HG03196 (cell line): Measurements from ENCODE around the gene UBAP1.
"Not testable (repeated sequence)": the region's sequence is repeated elsewhere in the genome, so short reads cannot be mapped to it uniquely, and the experiment has no call there.

Source experiments
- ATAC-seq: cut with Tn5 transposase; IDR thresholded peaks from one replicate; pipeline ENCODE4 v1.9.1; 2021; ENCODE audit not compliant: unreplicated experiment

UBAP1 gene

DNA sequence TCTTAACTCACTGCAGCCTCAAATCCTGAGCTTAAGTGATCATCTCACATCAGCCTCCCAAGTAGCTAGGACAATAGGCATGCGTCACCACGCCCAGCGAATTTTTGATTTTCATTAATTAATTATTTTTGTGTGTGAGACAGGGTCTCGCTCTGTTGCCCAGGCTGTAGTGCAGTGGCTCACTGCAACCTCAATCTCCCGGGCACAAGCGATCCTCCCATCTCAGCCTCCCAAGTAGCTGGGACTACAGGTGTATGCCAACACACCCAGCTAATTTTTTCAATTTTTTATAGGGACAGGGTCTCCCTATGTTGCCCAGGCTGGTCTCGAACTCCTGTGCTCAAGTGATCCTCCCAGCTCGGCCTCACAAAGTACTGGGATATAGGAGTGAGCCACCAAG, 41.4 kb downstream of the UBAP1 start:
- ATAC-seq, result no peak

DNA sequence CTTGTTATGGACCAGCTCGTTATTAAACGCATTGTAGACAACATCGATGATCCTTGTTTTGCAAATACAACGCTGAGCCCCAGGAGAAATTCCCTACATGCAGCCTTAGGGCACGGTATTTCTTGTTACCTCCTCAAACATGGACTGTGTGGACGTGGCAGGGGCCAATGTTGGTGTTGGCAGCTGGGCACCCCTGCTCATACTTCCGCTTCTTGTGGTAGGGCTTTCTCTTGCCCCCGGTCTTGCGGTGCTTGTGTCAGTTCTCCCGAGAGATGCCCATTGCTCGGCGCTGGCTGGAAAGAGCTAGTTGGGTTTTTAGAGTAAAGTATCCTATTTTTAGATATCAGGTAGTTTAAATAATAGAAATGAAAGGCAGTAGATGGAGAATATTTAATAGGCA, 45.5 kb downstream of the UBAP1 start:
- ATAC-seq, result no peak

DNA sequence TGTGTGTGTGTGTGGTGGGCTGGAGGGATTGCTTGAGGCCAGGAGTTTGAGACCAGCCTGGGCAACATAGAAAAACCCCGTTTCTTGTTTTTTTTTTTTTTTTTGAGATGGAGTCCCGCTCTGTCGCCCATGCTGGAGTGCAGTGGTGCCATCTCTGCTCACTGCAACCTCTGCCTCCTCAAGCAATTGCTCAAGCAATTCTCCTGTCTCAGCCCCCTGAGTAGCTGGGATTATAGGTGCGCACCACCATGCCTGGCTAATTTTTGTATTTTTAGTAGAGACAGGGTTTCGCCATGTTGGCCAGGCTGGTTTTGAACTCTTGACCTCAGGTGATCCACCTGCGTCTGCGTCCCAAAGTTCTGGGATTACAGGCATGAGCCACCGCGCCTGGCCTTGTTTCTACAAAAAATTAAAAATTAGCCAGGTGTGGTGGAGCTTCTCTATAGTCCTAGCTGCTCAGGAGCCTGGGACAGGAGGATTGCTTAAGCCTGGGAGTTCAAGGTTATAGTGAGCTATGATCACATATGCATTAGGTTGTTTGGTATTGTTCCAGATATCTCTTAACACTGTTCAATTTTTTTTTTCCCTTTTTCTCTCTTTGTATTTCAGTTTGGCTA, 47.4 kb downstream of the UBAP1 start:
- ATAC-seq, result not testable (repeated sequence)

DNA sequence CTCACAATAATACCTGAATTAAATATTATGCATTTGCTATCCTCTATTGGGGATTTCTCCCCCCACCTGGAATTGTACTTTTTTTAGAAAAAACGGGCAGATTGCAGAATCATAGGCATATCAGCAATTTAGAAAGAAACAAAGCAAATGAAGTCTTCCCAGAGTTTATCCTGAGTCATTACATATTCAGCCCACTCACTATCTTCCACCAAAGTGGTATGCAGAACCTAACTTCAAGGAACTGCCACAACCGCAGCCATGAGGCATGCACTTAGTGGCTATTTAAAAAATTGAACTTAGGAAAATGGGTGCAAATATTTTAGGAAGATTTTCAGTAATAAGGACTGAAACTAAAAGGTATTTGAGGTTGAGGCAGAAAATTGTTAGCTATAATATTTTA, 48.6 kb downstream of the UBAP1 start:
- no peak for ATAC-seq

DNA sequence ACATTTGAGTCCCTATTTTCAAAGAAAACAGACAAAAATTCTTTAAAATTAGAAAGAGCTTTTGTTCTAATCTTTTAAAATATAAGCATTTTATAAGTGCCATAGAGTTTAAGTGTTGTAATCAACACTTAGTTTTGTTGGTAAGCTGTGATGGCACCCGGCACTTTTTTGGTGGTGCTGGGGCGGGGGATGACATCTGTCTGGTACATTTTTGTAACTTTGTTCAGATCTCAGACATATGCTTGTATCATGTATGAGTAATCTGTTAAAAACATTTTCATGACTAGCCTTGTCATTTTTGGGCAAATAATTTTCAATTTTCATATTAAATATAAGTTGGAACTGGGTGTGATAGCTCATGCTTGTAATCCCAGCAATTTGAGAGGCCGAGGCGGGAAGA, 51.7 kb downstream of the UBAP1 start:
- ATAC-seq, result no peak

DNA sequence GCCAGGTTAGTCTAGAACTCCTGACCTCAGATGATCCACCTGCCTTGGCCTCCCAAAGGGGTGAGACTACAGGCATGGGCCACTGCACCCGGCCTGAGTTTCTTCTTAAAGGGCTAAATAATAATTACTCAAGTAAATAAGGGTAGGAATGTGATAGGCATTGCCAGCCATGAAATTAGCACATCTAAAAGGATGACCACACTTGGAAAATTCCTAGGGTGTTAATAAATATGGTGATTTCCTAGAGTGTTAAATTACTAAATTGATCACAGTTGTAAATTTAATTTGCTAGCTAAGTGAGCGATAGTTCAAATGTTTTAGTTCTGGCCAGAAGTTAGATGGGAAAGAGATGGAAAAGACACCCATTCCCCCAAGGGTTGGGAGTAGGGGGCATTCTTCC, 53.4 kb downstream of the UBAP1 start:
- no peak for ATAC-seq

DNA sequence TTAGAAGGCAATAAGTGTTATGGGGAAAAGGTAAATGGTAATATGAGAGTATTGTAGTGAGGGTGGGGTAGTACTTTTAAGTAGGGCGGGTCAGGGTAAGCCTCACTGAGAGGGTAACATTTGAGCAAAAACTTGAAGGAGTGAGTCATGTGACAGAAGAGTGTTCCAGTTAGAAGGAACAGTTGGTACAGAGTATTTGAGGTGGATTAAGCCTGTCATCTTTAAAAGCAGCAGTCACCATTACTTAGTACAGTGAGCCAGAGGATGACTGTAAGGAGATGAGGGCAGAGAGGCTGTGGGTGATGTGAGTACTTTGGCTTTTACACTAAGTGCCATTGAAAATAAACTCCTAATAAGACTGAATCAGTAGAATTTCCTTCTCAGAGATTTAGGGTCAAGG, 54.8 kb downstream of the UBAP1 start:
- ATAC-seq, result no peak

DNA sequence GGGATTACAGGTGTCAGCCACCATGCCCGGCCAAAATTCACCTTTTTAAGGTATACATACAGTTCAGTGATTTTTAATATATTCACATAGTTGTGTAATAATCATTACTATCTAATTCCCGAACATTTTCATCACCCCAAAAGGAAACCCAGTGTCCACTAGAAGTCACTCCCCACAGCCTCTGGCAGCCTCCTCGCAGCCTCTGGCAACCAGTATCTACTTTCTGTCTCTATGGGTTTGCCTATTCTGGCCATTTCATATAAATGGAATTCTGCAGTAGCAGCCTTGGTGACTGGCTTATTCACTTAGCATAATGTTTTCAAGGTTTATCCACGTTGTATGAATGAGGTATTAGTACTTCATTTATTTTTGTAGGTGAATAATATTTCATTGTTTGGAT, 59.0 kb downstream of the UBAP1 start:
- no peak for ATAC-seq

DNA sequence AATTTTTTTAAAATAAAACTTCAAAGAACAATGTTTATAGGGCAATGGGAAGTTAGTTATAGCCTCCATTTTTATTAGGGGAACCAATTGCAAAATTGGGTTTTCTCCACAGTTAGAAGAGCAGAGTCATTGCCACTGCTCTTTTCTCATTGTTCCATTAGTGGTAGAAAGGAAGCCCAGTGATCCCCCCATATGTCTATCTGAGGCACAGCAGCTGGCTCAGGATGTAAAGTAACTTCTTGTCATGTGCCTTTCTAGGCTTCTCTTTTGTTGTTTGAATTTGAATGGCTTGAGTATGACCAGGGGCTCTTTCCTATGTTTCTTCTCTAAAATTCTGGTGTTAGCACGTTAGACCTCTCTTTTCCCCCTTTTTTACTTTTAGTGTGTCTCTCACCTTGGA, 61.2 kb downstream of the UBAP1 start:
- ATAC-seq, result no peak

DNA sequence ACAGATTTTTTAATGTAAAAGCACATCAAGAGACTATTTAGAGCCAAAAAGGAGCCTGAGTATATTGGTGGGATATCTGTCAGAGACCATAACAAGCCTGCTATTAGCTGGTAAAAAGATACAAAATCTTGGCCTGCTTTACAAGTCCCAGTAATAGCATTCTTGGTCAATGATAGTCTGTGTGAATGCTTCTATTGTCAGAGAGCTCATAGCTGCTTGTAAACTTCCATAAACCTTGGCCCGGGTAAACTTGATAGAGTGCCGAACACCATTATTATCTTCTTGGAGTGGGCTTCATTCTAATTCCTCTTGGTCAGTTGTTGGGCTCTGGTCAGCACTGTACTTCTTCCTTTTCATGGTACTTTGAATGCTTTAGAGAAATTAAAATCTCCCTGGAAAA, 64.0 kb downstream of the UBAP1 start:
- no peak for ATAC-seq

DNA sequence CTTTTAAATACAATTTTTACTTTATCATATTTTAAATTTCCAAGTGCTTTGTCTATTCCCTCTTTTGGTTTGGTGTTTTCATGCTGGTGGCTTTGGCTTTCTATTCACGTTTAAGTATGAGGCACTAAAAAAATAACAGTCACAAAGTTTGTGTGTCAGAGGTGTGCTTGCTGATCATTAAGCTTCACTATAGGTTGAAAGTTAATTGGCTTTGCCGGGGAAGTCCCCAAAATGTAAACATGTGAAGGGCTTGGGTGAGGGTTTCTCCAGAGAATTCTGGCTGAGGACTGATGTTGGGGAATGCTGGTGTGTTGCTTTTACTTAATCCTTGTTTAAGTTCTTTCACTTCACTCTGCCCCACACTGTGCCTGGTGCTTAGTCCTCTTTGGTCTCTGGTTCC, 66.4 kb downstream of the UBAP1 start:
- ATAC-seq, result not testable (repeated sequence)

DNA sequence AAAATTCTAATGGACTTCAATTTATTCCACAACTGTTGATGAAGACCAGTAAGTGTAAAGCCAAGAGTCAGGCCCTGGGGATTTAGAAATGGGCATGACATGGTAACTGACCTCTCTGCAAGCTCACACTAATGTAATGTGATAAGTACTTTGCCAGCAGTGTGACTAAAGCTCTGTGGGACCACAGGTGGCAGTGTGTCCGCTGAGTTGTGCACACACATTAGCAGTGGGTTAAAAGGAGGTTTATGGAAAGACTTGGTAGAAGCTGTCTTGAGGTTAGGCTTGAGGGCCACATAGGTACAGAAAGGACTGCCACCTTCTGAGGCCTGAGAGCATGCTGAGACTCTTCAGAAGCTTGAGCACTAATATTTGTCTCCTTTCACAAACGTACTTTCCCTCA, 67.6 kb downstream of the UBAP1 start:
- no peak for ATAC-seq

DNA sequence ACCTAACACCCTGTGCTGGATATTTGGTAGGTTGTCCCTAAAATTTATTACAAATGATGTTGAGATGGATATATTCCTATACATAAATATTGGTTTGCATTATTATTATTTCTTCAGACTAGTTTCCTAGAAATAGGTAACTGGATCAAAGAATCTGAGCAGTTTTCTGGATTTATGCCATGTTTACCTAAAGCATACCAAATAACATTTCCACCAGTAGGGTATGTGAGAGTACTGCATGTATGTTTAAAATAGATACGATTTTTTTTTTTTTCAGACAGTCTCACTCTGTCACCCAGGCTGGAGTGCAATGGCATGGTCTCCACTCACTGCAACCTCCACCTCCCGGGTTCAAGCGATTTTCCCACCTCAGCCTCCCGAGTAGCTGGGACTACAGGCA, 68.9 kb downstream of the UBAP1 start:
- not testable (repeated sequence) for ATAC-seq

DNA sequence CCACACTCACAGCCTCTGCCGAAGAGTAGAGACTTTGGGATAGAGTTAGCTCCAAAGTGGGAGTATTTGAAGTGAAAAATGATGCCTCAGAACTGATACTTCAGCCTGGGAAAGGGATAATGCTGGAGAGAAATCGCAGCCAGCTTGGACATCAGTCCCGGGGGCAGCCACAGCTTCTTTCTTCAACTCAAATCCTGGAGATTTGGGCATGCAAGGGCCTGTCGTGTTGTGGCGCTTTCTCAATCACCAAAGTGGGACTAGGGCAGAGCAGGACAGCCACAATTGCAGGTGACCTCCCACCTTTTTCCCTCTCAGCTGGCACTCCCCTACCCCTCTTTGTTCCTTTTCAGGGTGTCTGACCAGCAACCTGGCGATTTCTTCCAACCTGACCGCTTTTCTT, 70.4 kb downstream of the UBAP1 start:
- ATAC-seq, result no peak

DNA sequence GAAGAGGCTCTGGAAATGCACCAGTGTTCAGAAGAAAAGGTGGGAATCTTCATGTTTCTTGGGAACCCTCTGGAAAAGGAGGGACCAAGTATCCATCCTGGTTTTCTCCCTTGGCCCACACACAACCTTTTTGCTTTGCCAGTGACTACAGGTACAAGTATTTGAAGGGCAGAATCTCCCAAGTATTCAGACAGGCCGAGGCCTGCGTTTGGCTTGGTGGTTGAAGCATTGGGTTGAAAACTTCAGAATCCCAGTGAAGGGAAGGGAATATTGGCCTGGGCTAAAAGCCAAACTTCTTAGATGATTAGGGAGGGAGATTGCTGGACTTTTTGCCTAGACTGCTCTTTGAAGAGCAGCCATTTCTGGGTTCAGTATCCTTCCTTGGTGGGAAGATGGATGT, 71.9 kb downstream of the UBAP1 start:
- ATAC-seq, result no peak

DNA sequence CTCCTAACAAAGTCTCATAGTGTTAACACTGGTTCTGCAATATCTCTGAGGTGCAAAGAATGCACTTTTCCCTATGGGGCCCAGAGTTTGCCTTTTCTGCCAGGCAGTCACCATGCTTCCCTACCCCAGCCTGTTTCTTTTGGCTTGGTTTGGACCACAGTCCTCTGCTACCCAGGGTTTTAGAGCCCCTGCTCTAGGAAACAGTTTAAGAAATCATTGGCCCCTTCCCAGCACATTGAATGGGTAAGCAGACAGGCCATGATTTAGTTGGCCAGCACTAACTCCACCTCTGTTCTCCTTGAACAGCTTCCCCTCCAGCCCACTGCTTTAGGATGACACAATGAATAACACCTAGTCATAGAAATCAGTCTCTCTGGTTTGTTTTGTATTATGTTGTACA, 73.2 kb downstream of the UBAP1 start:
- no peak for ATAC-seq

DNA sequence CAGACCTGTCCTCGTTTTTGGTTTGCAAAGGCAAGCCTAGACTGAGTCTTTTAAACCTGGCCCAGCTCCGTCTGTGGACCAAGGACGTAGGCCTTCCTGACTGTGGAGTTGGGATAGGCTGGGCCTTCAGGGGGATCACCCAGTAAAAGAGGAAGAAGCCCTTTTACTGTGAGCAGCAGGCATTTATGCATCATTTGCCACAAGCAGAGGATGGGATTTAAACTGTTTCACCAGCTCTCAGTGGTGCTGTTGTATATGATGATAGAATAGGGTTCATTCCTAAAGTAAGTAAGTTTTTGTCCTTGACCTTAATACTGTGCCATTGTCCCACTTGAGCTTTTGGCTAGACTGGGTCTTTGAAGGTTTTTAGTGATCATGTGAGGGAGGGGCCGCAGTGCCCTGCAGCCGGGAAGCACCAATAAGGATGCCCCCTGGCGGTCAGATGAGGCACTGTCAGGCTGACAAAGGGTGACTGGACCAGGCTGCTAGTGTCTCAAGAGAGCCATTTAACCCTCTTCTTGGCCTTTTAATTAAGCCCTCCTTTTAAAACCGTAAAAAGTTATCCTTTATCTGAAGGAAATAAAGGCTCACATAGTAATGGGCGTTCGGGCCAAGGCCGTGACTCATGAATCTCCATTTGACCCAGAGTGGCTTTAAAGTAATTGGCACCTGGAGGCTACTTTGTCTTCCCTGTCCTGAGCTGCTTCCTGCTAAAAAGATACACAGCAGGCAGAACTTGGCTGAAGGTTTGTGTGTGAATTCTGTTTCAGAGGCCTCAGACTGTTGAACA, 74.0 kb downstream of the UBAP1 start:
- ATAC-seq, result no peak

DNA sequence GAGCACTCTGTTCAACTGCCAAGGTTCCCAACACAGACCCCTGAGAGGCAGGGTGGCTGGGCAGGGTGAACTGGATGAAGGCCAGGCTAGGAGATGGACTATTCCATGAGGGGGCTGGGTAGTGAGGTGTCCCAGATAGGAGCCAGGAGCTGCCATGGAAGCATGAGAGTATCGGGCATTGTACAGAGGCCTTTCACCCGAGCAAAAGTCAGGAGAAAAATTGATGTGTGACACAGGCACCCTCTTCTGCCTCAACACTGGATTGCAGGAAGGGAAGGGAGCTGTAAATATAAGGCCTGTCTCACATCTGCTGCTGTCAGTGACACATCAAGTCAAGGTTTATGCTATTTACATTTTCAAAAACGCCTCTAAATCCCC, 74.6 kb downstream of the UBAP1 start:
- ATAC-seq, result no peak

DNA sequence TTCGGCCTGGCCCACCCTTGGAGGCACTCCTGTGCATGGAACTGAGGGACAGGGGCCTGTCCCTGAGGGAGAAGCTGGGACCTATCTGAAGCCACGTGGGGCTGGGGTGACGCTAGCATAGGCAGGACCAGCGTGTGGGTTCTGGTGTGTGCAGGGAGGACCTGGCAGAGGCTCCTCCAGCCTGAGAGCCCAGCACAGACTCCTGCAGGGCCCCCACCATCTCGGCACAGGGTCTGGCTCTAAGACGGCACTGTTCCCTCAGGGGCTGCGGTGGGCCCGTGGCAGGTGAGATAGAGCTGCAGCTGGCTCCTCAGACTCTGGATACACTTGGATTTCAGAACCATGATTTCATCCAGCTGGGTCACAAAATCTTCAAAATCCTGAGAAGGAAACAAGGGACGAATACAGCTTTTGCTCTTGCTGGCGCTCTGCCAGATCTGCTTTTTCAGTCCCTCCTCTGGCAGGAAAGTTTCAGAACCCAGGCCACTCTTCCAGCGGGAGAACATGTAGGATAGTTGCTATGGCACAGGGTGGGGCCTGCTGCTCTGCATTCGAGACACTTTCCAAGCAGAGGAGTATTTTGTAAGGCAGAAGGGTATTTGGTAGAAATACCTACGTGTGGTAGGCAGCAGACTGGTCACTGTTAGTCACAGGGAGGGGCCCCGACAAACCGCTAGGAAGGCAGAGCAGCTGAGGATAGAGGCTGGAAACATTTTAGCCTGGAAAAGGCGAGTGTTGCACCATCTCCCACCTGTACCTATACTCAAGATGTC, 75.5 kb downstream of the UBAP1 start:
- ATAC-seq, result no peak

DNA sequence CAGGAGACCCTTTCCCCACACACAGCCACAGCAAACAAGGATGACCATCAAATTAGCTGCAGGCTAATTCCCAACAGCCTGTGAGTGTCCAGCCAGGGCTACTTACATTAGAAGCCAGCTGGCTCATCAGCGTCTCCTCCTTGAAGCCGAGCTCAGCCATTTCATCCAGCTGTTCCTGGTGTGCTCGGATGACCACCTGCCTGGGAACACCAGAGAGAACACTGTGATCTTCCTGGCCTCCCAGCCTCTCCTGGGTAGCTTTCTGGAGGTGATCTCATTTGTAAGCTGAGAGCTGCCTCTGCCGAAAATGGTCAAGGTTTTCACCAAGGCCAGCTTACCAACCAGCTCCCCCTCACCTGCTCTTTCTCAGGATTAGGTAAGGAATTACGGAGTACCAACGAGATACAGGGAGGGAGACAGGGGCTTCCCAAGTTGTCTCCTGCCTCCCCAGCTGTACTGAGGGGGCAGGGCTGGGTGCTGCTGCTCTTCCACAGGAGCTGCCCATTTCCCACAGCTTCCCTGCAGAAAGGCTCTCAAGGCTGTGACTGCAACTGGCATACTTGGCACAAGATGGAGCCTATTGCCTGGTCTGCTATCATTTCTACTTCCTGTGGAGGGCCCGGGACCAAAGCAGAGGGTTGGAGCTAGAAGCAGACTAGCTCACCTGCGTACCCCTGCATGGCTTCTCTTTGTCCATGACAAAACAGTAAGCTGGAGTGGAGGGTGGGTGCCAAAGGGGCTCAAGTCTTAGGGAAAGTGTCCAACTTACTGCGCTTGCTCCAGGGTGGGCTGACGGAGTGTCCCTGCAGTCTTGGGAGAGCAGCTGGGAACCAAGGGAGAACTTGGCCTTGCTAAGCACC, 76.4 kb downstream of the UBAP1 start:
- no peak for ATAC-seq

DNA sequence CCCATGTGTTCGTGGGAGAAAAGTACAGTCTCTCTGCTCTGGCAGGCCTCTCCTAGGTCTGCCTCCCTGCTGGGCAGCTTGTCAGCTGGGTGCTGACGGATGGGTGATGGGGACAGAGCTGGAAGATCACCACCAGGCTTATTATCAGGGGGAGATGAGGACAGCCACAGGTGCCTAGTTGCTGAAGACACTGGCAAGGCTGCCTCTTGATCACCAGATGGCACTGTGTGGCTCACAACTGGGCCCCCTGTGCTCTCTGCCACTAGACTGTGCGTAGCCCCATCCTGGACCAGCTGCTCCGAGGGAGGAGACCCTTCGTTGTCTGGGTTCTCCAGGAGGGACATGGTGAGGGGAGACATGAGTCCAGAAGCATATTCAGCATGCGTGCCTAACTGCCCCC, 77.3 kb downstream of the UBAP1 start:
- ATAC-seq, result no peak
